ENCODE measurements around the gene SLIT3.
A peak's percentile ranks its signal among the peaks of the same experiment; 100 is the strongest.

Gene SLIT3

DNA sequence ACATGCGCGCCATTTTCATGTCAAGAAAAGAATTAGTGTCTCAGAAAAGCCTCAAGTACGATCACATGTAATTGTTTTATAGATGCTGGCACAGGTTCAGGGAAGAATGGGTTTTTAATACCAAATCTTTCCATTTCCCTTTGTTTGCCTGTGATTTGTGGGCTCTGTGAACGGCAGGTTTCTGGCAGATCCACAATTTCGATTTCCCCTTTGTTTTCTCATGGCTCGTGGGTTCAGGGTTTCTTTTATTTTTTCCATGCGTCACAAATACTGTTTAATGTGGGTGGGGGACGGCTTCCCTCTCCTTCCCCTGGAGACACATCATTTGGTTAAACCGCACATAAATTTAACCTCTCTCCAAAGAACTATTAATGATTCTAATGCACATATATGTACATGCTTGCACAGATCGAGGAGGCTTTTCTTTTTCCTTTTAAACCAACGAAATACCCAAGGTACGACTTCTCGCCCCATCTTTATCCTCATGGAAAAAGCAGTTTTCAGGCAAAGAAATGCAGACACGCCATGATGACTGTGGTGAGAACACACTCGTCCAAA, 195.9 kb downstream of the SLIT3 start:
- no peak for DNase-seq (ENCODE audit: low spot score)

DNA sequence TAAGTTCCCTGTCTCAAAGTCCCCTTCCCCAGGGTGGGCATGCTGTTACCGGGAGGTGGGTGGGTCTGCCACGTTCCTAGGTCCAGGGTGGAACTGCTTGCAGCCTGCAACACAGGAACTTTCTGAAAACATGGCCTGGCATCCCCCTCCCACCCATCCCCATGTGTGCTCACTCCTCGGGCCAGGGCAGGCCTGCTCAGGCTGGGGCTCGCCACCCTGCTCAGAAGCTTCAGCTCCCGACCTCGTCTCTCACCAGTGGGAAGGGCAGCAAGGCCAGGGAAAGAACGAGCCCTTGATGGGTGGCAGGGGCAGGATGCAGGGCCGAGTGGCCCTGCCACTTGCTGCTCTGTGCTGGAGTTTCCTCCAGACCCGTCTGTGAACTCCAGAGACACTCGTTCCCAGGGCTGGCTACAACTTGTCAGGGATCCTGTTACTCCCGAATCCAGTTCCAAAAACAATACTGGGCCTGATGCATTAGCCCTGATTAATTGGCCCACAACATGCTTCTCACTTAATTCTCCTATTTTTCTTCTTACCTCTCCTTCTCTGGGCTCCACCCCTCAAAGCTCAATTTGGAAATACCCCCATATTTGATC, 197.3 kb downstream of the SLIT3 start:
- no peak for DNase-seq (ENCODE audit: low spot score)

DNA sequence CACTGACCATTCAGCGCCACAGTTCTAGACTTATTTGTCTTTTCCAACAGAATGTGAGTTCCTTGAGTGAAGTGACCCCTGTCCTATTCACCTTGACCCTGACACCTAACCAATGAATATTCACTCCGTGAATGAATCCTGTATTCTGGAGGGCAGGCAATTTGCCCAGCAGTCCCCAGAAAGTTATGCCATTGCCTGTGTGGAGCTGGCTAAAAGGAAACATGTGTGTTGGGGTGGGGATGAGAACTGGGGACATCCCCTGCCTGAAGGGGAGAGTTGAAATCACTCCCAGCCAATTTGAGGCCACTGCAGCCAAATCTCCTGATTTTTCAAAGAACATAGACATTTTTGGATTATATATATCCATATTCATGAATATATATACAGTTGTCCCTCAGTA, 199.0 kb downstream of the SLIT3 start:
- DNase-seq (ENCODE audit: low spot score): no peak

- DNase-seq (ENCODE audit: low spot score): no peak
These were observed 200.2 kb downstream of the SLIT3 start for GRCh38 chr5:169100735-169101075.

GRCh38 chr5:169099801-169100734, 200.9 kb downstream of the SLIT3 start:
- no peak for DNase-seq (ENCODE audit: low spot score)

- no peak for DNase-seq (ENCODE audit: low spot score)
These were observed 202.4 kb downstream of the SLIT3 start for GRCh38 chr5:169098331-169099121.

GRCh38 chr5:169097374-169098326, 203.3 kb downstream of the SLIT3 start:
- no peak for DNase-seq (ENCODE audit: low spot score)

DNA sequence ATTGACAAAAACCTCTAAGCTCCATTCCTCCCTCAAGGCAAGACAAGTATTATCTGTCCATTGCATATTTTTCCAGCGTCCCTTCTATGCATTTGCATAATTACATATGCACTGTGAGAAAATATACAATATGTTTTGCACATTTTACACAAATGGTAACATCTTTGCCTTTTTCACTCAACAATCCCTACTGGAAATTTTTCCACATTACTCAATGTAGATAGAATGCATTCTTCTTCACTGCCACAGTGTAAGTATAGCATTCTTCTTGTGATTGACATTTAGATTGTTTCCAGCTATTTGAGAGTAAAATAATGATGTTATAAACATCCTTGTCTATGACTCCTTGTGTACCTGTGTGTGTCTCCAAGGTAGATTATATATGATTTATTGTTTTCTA, 205.0 kb downstream of the SLIT3 start:
- DNase-seq (ENCODE audit: low spot score): no peak

DNA sequence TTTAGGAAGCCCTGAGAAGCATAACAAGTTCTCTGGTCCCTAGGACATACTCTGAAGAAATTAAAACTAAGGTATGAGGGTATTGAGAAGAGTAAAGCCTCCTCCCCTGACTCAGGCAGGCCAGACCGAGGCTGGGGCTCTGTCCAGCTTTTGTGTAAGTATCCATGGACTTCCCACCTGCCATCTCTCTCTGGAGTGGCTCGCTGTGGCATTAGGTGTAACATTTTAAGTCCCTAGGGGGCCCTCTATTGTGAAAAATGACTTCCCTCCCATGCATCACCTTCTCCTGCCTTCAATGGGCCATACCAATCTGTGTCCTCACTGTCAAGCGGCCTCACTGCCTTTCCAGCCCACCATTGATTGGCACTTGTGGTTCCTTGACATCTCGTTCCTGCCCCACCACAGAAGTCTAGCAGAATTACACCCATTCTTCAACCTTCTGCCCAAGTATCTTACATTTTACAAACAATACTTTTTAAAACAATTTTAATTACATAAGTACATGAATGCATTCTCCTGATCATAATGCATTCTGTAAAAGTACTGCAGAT, 205.5 kb downstream of the SLIT3 start:
- DNase-seq (ENCODE audit: low spot score): no peak

- DNase-seq (ENCODE audit: low spot score): no peak
These were observed 206.1 kb downstream of the SLIT3 start for GRCh38 chr5:169094586-169095409.

DNA sequence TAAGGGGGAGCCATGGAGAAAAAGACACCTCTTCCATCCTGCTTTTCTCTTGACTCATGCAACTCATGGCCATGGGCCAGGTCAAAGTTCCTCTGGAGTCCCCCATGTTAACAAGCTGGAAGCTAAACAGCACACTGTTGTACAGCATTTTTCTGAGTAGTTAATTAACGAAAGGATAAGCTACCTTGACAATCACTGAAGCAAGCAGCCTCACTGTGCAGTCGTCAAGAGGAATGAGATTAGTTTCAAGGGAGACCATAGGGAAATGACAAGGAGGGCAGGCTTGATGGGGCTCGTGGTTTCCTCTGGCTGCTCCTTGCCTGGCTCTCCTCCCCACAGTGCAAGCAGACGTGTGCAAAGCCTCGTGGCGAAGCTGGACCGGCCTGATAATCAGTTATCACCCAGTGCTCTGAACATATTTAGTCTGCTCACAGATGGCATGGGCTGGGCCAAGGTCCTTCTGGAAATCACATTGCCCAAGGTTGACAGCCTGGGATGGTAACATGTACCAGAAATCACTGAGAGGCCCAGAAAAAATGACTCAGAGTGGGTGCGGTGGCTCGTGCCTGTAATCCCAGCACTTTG, 209.5 kb downstream of the SLIT3 start:
- DNase-seq (ENCODE audit: low spot score): no peak

- DNase-seq (ENCODE audit: low spot score): no peak
These were observed 211.6 kb downstream of the SLIT3 start for GRCh38 chr5:169089343-169089742.

DNA sequence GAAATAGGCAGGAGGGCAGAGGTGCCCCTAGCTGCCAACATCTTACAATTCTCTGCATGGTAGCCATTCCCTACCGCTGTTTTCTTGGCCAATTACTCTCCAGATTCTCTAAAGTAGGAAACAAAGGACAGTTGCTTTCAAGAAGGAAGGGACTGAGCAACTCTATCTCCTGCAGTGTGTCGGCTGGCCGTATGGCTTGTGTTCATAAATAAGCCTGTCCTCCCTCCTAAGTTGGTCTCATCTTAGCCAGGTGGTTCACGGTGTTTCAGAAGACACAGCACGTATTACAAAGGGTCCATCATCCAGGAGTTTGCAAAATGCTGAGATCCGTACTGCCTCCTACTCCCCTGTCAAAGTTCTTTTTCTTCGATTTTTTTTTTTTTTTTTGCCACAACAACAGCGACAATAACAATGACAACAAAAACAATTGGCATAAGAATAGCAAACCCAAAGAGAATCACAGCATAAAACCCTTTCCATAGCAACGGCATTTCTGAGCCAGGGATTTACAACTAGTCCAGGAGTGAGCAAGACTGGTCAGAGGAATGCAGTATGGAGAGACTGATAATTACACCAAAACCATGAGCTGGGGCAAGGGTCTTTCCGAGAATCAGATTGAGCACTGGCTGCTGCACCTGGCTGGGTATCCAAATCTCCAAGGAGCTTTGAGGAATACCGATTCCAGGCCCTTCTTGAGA, 212.8 kb downstream of the SLIT3 start:
- DNase-seq (ENCODE audit: low spot score): no peak

DNA sequence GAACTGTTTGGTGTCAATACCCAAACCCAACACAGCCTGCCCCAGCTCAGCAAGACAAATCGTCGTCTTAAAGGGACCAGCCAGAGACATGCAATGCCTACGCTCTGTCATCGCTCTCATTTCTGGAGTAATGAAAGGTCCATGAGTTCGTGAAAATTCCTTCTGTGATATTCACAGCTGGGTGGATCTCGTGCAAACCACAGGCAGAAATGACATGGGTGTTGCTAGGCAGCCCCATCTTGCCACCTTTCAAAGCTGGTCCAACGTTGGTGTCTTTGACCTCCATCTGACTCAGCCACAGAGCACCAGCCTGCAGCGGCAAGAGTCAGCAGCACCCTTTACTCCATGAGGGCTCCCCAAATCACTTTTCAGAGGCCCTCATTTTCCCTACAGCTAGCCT, 215.3 kb downstream of the SLIT3 start:
- no peak for DNase-seq (ENCODE audit: low spot score)

DNA sequence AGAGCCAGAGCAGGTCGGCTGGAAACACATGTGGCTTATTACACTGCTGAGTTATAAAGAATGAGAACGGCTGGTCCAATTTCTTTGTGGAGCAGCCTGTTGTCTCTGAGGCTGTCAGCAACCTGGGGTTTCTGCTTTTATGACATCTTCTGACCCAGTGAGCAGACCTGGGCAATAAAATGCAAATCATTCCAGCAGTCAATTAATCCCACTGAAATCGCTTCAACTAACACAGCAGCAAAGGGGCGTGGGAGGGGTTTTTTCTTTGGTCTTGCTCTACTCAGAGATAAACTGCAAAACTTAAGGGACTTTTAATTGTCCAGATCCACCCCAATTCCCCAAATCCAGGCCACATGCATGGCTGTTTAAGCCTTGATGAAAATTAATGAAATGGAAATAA, 215.7 kb downstream of the SLIT3 start:
- no peak for DNase-seq (ENCODE audit: low spot score)

DNA sequence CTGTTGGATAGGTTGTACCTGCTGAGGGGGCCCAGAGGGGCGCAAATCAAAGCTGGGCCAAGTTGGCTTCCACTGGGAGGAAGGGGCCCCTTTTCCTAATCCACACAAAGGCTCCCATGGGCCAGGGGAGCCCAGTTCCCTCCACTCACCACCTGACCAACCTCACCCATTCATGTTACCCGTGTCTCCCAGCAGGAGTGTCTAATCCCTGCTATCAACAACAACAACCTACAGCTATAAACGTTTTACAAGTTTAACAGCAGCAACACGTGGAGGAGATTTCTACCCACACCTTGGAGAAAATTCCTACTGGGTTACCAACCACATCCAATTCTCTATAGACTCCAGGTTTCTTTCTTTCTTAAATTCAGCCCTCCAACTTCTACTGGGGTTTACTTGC, 216.2 kb downstream of the SLIT3 start:
- no peak for DNase-seq (ENCODE audit: low spot score)

- no peak for DNase-seq (ENCODE audit: low spot score)
These were observed 217.4 kb downstream of the SLIT3 start for GRCh38 chr5:169083394-169084018.

- peak; percentile 52 for DNase-seq (ENCODE audit: low spot score)
These were observed 219.8 kb downstream of the SLIT3 start for GRCh38 chr5:169081000-169081724.
